Pons (tissue), 1 donor: ENCODE measurements around the gene AGBL1.
"Not testable (repeated sequence)": the region's sequence is repeated elsewhere in the genome, so short reads cannot be mapped to it uniquely, and the experiment has no call there.

Experiments
- DNase-seq: peaks from one replicate; pipeline ENCODE4 v3.0.0-alpha.2; 2016; ENCODE audit warnings: low spot score

Gene AGBL1

DNA sequence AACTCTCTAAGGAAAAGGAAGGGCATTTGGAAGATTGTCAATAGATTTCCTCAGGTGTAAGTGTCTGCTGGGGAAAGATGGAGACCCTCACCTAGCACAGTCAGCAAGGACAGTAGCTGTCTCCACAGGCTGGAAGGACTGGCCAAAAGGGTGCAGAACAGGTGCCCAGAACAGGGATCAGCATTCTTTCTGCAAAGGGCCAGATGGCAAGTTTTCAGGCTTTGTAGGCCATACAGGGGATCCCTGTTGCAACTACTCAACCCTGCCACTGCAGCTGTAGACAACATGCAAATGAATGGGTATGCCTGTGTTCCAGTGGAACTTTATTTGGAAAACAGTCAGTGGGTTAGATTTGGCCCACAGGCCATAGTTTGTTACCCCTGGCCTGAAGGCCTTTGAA lies 8.1 kb downstream of the AGBL1 start:
- no peak for DNase-seq

DNA sequence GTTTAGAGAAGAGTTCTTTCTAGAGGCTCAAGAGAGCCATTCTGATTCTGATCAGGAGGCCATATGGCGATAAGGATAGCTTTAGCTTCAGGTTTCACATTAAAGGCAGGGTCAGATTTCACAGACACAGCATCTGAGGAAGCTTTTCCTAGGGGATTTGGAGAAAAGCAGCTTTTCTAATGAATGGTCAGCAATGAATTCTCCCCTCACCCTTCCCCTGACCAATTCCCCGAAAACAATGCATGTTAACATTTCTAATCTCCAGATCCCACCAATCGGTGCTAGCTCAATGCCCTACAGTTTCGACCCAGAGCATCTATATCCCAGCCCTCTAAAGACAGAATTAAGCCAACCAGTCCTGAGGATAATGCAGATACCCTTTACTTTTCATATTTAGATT lies 9.8 kb downstream of the AGBL1 start:
- no peak for DNase-seq

DNA sequence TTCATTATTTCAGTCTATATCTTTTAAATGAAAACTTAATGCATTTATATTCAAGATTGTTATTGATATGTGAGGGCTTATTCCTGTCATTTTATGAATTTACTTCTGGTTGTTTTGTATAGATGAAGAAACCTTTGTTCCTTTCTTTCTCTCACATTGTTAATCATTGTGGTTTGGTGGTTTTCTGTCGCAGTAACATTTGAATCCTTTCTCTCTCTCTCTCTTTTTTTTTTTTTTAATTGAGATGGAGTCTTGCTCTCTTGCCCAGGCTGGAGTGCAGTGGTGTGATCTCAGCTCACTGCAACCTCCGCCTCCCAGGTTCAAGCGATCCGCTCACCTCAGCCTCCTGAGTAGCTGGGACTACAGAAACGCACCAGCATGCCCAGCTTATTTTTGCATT lies 22.1 kb downstream of the AGBL1 start:
- no peak for DNase-seq

DNA sequence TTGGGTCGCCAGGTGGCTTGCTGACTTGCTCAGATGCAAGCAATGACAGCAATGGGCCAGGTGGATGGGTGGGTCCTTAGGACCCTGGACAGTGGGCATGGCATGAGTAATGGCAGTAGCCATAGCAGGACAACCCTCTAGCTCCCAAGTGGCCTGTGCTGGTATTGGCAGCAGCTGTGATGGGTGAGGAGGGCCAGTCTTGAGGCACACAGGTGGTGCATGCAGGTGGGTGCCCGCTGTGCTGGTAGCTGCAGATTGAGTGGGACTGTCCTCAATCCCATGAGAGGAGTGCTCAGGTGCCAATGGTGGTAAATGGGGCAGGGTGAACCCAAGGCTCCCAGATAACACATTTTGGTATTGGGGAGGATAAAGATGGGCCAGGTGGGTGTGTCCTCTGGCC lies 24.2 kb downstream of the AGBL1 start:
- DNase-seq = no peak

DNA sequence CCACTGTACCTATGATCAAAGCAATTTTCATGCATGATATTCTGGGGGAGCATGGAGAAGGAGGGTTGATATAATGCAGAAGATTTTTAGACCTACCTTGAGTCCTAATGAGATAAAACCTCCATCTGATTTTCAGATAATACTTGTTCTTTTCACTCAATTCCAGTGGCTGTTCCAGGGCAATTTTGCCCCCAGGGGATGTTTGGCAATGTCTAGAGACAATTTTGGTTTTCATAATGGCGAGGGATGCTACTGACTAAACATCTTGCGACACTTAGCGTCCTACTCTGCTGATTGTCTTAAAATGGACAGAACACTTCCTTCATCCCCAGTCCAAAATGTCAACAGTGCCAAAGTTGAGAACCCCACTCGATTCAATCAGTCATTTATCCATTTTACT lies 26.6 kb downstream of the AGBL1 start:
- DNase-seq = no peak

DNA sequence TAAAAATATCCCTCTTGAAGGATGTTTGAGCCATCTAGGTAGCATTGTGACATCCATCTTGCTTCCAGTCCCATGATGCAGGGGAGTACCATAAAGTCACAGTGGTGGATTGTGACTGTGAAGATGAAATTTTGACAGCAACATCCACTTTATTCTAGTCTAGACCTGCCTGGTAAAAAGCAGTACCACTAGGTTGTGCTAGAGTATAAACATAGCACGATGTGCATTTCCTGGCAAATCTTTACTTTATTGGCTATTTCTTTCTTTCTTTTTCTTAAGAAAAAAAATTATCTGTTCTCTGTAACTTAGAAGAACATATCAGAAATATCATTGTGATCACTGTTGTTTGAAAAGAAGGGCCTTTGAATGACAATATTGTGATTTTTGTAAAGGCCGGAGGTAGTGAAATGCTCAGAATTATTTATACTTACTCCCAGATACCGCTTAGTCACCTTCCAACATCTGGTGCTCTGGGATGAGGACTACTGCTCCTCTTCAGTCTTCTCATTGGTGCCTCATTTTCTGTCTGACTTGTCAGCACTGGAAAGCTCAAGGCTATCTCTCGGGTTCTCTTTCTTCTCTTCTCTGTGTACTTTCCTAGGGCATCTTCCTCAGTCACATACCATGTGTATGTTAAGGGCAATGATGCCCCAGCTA lies 35.6 kb downstream of the AGBL1 start:
- peak; percentile 1 for DNase-seq

GRCh38 chr15:86121568-86122225 lies 42.0 kb downstream of the AGBL1 start:
- DNase-seq = no peak

DNA sequence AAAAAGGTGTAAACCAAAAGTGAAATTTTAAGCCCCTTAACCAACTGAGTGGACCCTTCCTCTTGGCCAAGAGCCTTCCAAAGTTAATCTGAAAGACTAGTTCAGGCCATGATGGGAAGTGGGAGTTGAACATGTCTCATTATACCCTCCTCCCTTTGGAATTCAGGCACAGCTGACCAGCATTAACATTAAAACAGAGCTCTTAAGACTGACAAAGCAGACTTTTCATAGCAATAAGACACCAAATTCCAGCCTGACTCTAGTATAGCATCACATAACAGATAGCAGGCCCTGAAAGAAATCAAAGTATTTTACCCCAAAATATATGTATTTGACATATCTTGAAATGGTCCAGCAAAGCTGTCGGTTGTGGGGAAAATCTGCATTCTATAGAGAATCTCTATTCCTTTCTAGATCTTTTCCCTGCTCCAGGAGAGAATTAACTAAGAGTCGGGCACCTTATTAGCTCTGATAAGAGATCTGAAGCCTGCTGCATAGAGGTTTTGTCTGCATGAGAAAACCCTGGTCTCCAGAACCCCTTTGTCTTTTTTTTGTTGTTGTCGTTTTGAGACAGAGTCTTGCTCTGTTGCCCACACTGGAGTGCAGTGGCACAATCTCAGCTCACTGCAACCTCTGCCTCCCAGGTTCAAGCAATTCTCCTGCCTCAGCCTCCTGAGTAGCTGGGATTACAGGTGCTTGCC lies 43.2 kb downstream of the AGBL1 start:
- DNase-seq = not testable (repeated sequence)

GRCh38 chr15:86125775-86126174 lies 46.1 kb downstream of the AGBL1 start:
- DNase-seq = no peak

DNA sequence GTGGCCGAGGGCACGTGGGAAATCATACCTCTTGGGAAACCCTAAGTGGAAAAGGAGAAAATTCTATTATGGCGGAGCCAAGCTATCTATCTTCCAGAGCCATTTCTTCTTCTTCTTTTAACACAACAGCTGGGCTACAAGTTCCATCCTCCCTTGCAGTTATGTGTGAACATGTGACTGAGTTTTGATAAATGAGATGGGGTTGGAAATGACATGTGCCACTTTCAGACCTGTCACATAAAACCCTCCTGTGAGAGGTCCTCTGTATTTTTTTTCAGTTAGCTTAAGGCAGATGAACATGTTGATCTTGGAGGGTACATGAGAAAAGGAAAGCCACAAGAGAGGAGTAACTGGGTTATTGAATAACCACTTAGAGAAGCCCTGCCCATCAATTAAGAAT lies 47.9 kb downstream of the AGBL1 start:
- DNase-seq = no peak

- peak; percentile 7 for DNase-seq
Measured at GRCh38 chr15:86135041-86135440, 55.4 kb downstream of the AGBL1 start.

GRCh38 chr15:86136861-86137260 lies 57.2 kb downstream of the AGBL1 start:
- DNase-seq = no peak

- DNase-seq = no peak
Measured at GRCh38 chr15:86138798-86139197, 59.1 kb downstream of the AGBL1 start.

GRCh38 chr15:86139828-86140227 lies 60.2 kb downstream of the AGBL1 start:
- no peak for DNase-seq

DNA sequence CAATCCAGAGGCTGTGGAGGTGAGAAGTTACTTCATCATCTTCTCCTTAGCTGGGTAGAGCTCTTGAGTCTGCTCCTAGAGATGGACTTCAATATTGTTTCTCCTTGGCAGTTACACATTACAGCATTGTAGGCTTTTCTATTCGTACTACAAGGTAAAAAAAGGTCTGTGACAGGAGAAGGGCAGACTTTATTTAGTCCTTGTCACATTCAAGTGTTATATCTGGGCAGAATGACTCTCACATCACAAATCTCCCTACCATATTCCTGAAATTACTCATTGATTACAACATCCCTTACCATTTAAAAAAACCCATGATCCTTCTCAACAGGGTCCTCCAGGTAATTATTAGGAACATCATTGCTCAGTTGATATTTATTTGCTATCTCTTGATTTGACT lies 75.0 kb downstream of the AGBL1 start:
- DNase-seq = no peak

GRCh38 chr15:86155551-86155950 lies 75.9 kb downstream of the AGBL1 start:
- no peak for DNase-seq

- DNase-seq = no peak
Measured at GRCh38 chr15:86157606-86158293, 78.1 kb downstream of the AGBL1 start.

GRCh38 chr15:86159468-86159867 lies 79.8 kb downstream of the AGBL1 start:
- no peak for DNase-seq

GRCh38 chr15:86161250-86161649 lies 81.6 kb downstream of the AGBL1 start:
- no peak for DNase-seq

DNA sequence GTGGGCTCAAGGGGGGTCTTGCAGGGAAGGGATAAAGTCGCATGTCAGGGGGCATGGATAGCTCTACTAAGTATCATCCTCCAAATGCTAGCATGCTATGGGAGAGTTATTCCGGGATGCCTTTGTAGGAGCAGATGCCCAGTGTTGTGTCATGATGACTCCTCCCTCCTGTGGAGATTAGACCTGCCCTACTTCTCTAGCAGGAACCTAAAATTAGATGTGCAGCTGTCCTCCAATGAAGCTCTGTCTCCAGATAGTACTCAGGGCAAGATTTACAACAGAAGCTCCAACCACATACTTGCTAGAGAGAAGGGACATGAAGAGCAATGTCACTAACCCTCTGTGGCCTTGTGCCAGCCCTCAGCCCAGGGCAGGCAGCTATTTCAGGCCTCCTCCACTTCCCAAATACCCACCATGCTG lies 82.5 kb downstream of the AGBL1 start:
- peak; percentile 53 for DNase-seq

DNA sequence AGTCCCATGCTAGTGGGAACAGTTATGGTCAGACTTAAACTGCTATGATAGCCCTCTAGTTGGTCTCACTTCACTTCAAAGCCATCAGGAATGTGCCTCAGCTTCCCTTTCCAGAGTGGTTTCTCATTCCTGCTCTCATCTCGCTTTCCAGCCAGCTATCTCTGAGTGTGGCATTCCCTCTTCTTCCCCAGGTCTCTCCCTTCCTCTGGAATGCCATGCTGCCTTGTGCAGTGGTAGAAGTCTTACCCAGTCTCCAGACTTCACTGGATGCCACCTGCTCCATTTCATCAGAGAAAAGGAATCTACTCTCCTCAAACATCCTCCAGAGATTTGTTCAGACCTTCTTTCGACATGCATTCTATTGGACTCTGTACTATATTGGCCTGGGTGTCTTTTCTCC lies 83.0 kb downstream of the AGBL1 start:
- DNase-seq = no peak

DNA sequence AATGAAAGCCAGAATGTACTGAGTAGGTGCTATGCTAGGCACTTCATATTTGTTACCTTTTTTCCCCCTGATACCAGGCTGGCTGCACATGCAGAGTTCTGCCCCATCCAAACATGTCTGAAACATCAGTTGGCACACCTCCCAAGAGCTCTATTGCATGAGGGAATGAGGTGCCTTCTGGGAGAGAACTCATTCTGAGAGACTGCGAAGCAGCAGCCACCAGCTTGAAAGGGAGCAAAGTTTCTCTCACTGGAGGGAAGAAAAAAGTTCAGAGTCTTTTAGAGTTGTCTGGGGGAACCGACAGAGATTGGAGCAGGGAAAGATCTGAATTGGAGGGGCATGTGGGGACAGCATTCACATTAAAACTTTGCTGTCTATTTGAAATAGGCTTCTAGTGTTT lies 84.1 kb downstream of the AGBL1 start:
- DNase-seq = no peak
